PC-3 (cell line): ENCODE results near the gene VGF. TPM values are rescaled to one million over a fixed set of nuclear protein-coding genes. Genes with fewer than 3 reads are reported as not detected.

ENCODE experiments used
- ATAC-seq: fragments of 200-7000 bp; cut with Tn5 transposase; 2 replicates; pipeline ENCODE4 v1.9.1; 2020; ENCODE audit warnings: mild to moderate bottlenecking, moderate library complexity
- BruUV-seq: library from RNA; stranded (reverse); fragments of 400-500 nt; replicated peaks from 2 replicates; lab custom pipeline; 2021; lab: Mats Ljungman, UMichigan
- CTCF ChIA-PET: fragments of 300-600 bp; sonication (Branson Sonifier 250); formaldehyde crosslinking; loops from one replicate; lab custom pipeline; 2022; ENCODE audit warnings: antibody characterized with exemption; lab: Charles Lee
- POLR2A ChIA-PET: fragments of 300-600 bp; sonication (Branson Sonifier 250); formaldehyde crosslinking; loops from one replicate; lab custom pipeline; 2022; ENCODE audit warnings: antibody characterized with exemption; ENCODE audit not compliant: unreplicated experiment; lab: Charles Lee
- DNase-seq: peaks from one replicate; pipeline ENCODE4 v3.0.0-alpha.2; 2015
- H2AFZ ChIP-seq: fragments of 300-600 bp; sonication (generic); 2 replicates; pipeline ENCODE4 v1.6.0; 2016; ENCODE audit warnings: antibody characterized with exemption, low read length
- H3F3A ChIP-seq: fragments of 300-600 bp; sonication (generic); one replicate; pipeline ENCODE4 v1.6.0; 2017; ENCODE audit warnings: antibody characterized with exemption, low read length, control low read depth, mild to moderate bottlenecking; ENCODE audit not compliant: unreplicated experiment
- H3K27ac ChIP-seq: fragments of 300-600 bp; sonication (generic); 2 replicates; pipeline ENCODE4 v1.5.1; 2016; ENCODE audit warnings: mild to moderate bottlenecking, low read length
- H3K27me3 ChIP-seq: fragments of 300-600 bp; sonication (generic); 2 replicates; pipeline ENCODE4 v1.6.1; 2016; ENCODE audit warnings: low read length, mixed read lengths
- H3K36me3 ChIP-seq: fragments of 300-600 bp; sonication (generic); 2 replicates; pipeline ENCODE4 v1.6.1; 2016; ENCODE audit warnings: low read depth, mixed run types, low read length, mixed read lengths
- H3K4me1 ChIP-seq: fragments of 300-600 bp; sonication (generic); 2 replicates; pipeline ENCODE4 v1.5.1; 2016; ENCODE audit warnings: low read length; ENCODE audit not compliant: insufficient read depth
- H3K4me2 ChIP-seq: fragments of 300-600 bp; sonication (generic); 2 replicates; pipeline ENCODE4 v1.6.0; 2016; ENCODE audit warnings: low read length
- H3K4me3 ChIP-seq: fragments of 300-600 bp; sonication (generic); 2 replicates; pipeline ENCODE4 v1.5.1; 2016; ENCODE audit warnings: mild to moderate bottlenecking, low read length, mixed read lengths
- H3K79me2 ChIP-seq: fragments of 300-600 bp; sonication (generic); 2 replicates; pipeline ENCODE4 v1.6.1; 2017; ENCODE audit warnings: low read length, mixed read lengths
- H3K9ac ChIP-seq: fragments of 300-600 bp; sonication (generic); 2 replicates; pipeline ENCODE4 v1.6.0; 2016; ENCODE audit warnings: mild to moderate bottlenecking, low read length
- H3K9me2 ChIP-seq: fragments of 300-600 bp; sonication (generic); replicated peaks from 2 replicates; pipeline ENCODE4 v1.6.1; 2016; ENCODE audit warnings: mixed run types, low read length, mixed read lengths
- H3K9me3 ChIP-seq: fragments of 300-600 bp; sonication (generic); 2 replicates; pipeline ENCODE4 v1.6.1; 2016; ENCODE audit warnings: low read length, mixed read lengths
- H4K20me1 ChIP-seq: fragments of 300-600 bp; sonication (generic); 2 replicates; pipeline ENCODE4 v1.6.1; 2016; ENCODE audit warnings: low read length, mixed read lengths
- CTCF ChIP-seq: fragments of 300-600 bp; sonication (generic); conservative IDR thresholded peaks from 2 replicates; pipeline ENCODE4 v1.5.1; 2017; ENCODE audit warnings: antibody characterized with exemption, low read depth, mild to moderate bottlenecking, low read length
- EZH2 ChIP-seq: fragments of 300-600 bp; sonication (generic); IDR thresholded peaks from one replicate; pipeline ENCODE4 v1.6.1; 2017; ENCODE audit warnings: antibody characterized with exemption, mild to moderate bottlenecking, low read length; ENCODE audit not compliant: unreplicated experiment
- EZH2phosphoT487 ChIP-seq: fragments of 300-600 bp; sonication (generic); IDR thresholded peaks from 2 replicates; pipeline ENCODE4 v1.6.1; 2018; ENCODE audit warnings: mild to moderate bottlenecking, antibody characterized with exemption, low read length, borderline replicate concordance
- intact Hi-C: fragments of 100-400 bp; cut with micrococcal nuclease; formaldehyde crosslinking; loops from 2 replicates; pipeline ENCODE4 v1.9.0; 2023
- total RNA-seq: library from RNA; depleted of rRNA; stranded (reverse); fragments of >200 nt; gene quantifications from 2 replicates; pipeline ENCODE4 v1.2.3, GENCODE V29; 2014

Gene VGF
- total RNA-seq, 1 experiment from 2014 or later, result 1.6 TPM

- BruUV-seq, result no TSS peak
- H2AFZ ChIP-seq, result 0 out of 2 replicates have a peak overlapping the region, but pooled peaks have one; percentile 44
- no peaks in the 10 kb centered on the region for H3K27me3 ChIP-seq
- H3K9ac ChIP-seq, result no peak overlapping the region
- ChIA-PET CTCF (no interaction called here), POLR2A (no interaction called here)
- H3K79me2 ChIP-seq, result no peaks in the 10 kb centered on the region
- no peaks in the 10 kb centered on the region for H4K20me1 ChIP-seq
- peaks cover 42% of the 10 kb centered on the region for H3K4me1 ChIP-seq
- no peaks in the 10 kb centered on the region for H3F3A ChIP-seq
- H3K27ac ChIP-seq, result 0 out of 2 replicates have a peak overlapping the region, but pooled peaks have one; percentile 21
- DNase-seq, result no peak
- H3K4me3 ChIP-seq, result no peak overlapping the region
- no peaks in the 10 kb centered on the region for H3K36me3 ChIP-seq
- no peaks in the 10 kb centered on the region for H3K9me3 ChIP-seq
- no peaks in the 10 kb centered on the region for H3K9me2 ChIP-seq
- intact Hi-C loops, result loop anchor here (2.0 kb wide), 1 partner anchor 25 kb away; no protein-coding TSS in a partner anchor
- ATAC-seq, result peak; percentile 3; the same call in 1 of the 2 replicates
- no peak overlapping the region for H3K4me2 ChIP-seq
- TF ChIP-seq EZH2, result no peak
- no peak for TF ChIP-seq CTCF
- no peak for TF ChIP-seq EZH2phosphoT487
Observed at GRCh38 chr7:101125989-101126650, 39.2 kb downstream of the VGF start.

GRCh38 chr7:101124376-101125056 lies 40.9 kb downstream of the VGF start:
- no peaks in the 10 kb centered on the region for H3K9me3 ChIP-seq
- H4K20me1 ChIP-seq, result no peaks in the 10 kb centered on the region
- CTCF ChIA-PET, result no interaction called here
- no peaks in the 10 kb centered on the region for H3K79me2 ChIP-seq
- no peak overlapping the region for H3K4me3 ChIP-seq
- H3F3A ChIP-seq, result no peaks in the 10 kb centered on the region
- peak overlapping the region; percentile 43; the same call in 1 of the 2 replicates for H3K4me2 ChIP-seq
- peak overlapping the region; percentile 51 for H3K9ac ChIP-seq
- H3K27me3 ChIP-seq, result no peaks in the 10 kb centered on the region
- intact Hi-C loops, result loop anchor here (1.0 to 2.0 kb wide), 2 partner anchors 14 to 24 kb away; no protein-coding TSS in a partner anchor
- H3K27ac ChIP-seq, result peak overlapping the region; percentile 78
- DNase-seq, result peak; percentile 64
- H3K9me2 ChIP-seq, result no peaks in the 10 kb centered on the region
- H2AFZ ChIP-seq, result 0 out of 2 replicates have a peak overlapping the region, but pooled peaks have one; percentile 40
- TF ChIP-seq EZH2 (no peak), CTCF (no peak), EZH2phosphoT487 (no peak)
- BruUV-seq, result TSS peak; percentile 95
- peak; percentile 48 for ATAC-seq
- H3K4me1 ChIP-seq, result peaks cover 42% of the 10 kb centered on the region
- H3K36me3 ChIP-seq, result no peaks in the 10 kb centered on the region
- POLR2A ChIA-PET, result interaction anchor here (0.6 to 0.7 kb wide), 3 partner anchors 38 to 79 kb away, joined by 3 to 19 read pairs (median 6); partner anchors contain the start of gene TRIM56
